SU-DHL-6 (cell line): ENCODE results near the gene ABCC4.

Experiments used
- H2AFZ ChIP-seq: fragments of 200-600 bp; sonication (generic); 2 replicates; pipeline ENCODE4 v1.6.1; 2014; ENCODE audit warnings: low read depth, mild to moderate bottlenecking, moderate library complexity, mixed read lengths, antibody characterized with exemption, low read length; ENCODE audit not compliant: severe bottlenecking
- H3F3A ChIP-seq: fragments of 200-600 bp; shearing (Covaris generic); 2 replicates; pipeline ENCODE4 v1.6.0; 2016; ENCODE audit warnings: antibody characterized with exemption, mild to moderate bottlenecking; ENCODE audit not compliant: insufficient read depth
- H3K27ac ChIP-seq: fragments of 200-600 bp; sonication (generic); 2 replicates; pipeline ENCODE4 v1.5.1; 2016; ENCODE audit warnings: low read depth, mild to moderate bottlenecking, low read length, moderate library complexity, mixed read lengths
- H3K27me3 ChIP-seq: fragments of 200-600 bp; sonication (generic), shearing (Covaris generic); 2 replicates; pipeline ENCODE4 v1.6.0; 2014; ENCODE audit warnings: mild to moderate bottlenecking, low read length
- H3K36me3 ChIP-seq: fragments of 200-600 bp; sonication (generic); 2 replicates; pipeline ENCODE4 v1.6.1; 2014; ENCODE audit warnings: mild to moderate bottlenecking, low read length, mixed read lengths
- H3K4me2 ChIP-seq: fragments of 300-600, 200-600 bp; shearing (Covaris generic), sonication (generic); 2 replicates; pipeline ENCODE4 v1.6.0; 2014; ENCODE audit warnings: low read length, low read depth, mild to moderate bottlenecking; ENCODE audit not compliant: poor library complexity, severe bottlenecking
- H3K4me3 ChIP-seq: fragments of 200-600 bp; sonication (generic); 2 replicates; pipeline ENCODE4 v1.5.1; 2014; ENCODE audit warnings: antibody characterized with exemption, low read length, mild to moderate bottlenecking, mixed read lengths; ENCODE audit not compliant: insufficient read depth, poor library complexity, severe bottlenecking
- H3K79me2 ChIP-seq: fragments of 200-600 bp; sonication (generic); 2 replicates; pipeline ENCODE4 v1.6.1; 2014; ENCODE audit warnings: mild to moderate bottlenecking, low read length, moderate library complexity; ENCODE audit not compliant: insufficient read depth
- H3K9ac ChIP-seq: fragments of 200-600 bp; sonication (generic); 2 replicates; pipeline ENCODE4 v1.7.0; 2014; ENCODE audit warnings: mild to moderate bottlenecking, low read length
- H3K9me2 ChIP-seq: fragments of 200-600 bp; sonication (generic); replicated peaks from 2 replicates; pipeline ENCODE4 v1.6.1; 2014; ENCODE audit warnings: low read length; ENCODE audit not compliant: insufficient read depth
- H3K9me3 ChIP-seq: fragments of 200-600 bp; sonication (generic); 2 replicates; pipeline ENCODE4 v1.6.1; 2014; ENCODE audit warnings: low read length, mixed read lengths; ENCODE audit not compliant: insufficient read depth
- H4K20me1 ChIP-seq: fragments of 200-600 bp; sonication (generic); 2 replicates; pipeline ENCODE4 v1.6.1; 2014; ENCODE audit warnings: low read depth, mild to moderate bottlenecking, antibody characterized with exemption, low read length, moderate library complexity, mixed read lengths
- CTCF ChIP-seq: fragments of 200-600 bp; sonication (generic); IDR thresholded peaks from one replicate; pipeline ENCODE4 v1.5.1; 2017; ENCODE audit warnings: antibody characterized with exemption, mild to moderate bottlenecking, low read length, moderate library complexity; ENCODE audit not compliant: insufficient read depth, poor library complexity, severe bottlenecking
- EZH2phosphoT487 ChIP-seq: fragments of 200-600 bp; sonication (generic), shearing (Covaris generic); conservative IDR thresholded peaks from 2 replicates; pipeline ENCODE4 v1.6.1; 2018; ENCODE audit warnings: mild to moderate bottlenecking, antibody characterized with exemption, low read length, moderate library complexity, mixed read lengths

ABCC4 gene

DNA sequence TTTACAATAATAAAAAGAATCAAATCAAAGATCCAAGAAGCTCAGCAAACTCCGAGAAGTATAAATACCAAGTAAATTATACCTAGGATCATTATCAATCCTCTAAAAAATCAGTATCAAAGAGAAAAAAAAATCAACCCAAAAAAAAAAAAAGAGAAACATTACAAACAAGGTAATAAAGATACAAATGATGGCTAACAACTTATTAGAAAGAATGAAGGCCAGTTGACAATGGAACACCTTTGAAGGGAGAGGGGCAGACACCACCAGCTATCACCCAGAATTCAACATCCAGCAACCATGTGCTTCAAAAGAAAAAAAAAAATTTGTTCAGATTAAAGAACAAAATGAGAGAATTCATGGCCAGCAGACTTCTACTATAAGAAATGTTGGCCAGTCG is 77.2 kb downstream of the ABCC4 start:
- Histone ChIP-seq H3K79me2 (no peaks in the 10 kb centered on the region), H3K9me3 (no peaks in the 10 kb centered on the region), H2AFZ (no peak overlapping the region), H3K9ac (no peak overlapping the region), H3K27ac (no peak overlapping the region), H3K27me3 (no peaks in the 10 kb centered on the region), H3K4me3 (no peak overlapping the region), H3K4me2 (no peak overlapping the region), H3K36me3 (no peaks in the 10 kb centered on the region), H3K9me2 (no peaks in the 10 kb centered on the region), H4K20me1 (no peaks in the 10 kb centered on the region), H3F3A (no peaks in the 10 kb centered on the region)
- TF ChIP-seq CTCF = no peak

GRCh38 chr13:95222733-95223018 is 78.6 kb downstream of the ABCC4 start:
- no peaks in the 10 kb centered on the region for H4K20me1 ChIP-seq
- no peaks in the 10 kb centered on the region for H3F3A ChIP-seq
- no peaks in the 10 kb centered on the region for H3K79me2 ChIP-seq
- H3K27me3 ChIP-seq = no peaks in the 10 kb centered on the region
- H3K36me3 ChIP-seq = no peaks in the 10 kb centered on the region
- TF ChIP-seq EZH2phosphoT487 = no peak
- no peak for TF ChIP-seq CTCF
- no peak overlapping the region for H3K4me3 ChIP-seq
- H2AFZ ChIP-seq = no peak overlapping the region
- H3K9ac ChIP-seq = no peak overlapping the region
- no peak overlapping the region for H3K27ac ChIP-seq
- no peaks in the 10 kb centered on the region for H3K9me3 ChIP-seq
- H3K4me2 ChIP-seq = no peak overlapping the region
- no peaks in the 10 kb centered on the region for H3K9me2 ChIP-seq

- Histone ChIP-seq H3K27ac (no peak overlapping the region), H3K79me2 (no peaks in the 10 kb centered on the region), H3K36me3 (no peaks in the 10 kb centered on the region), H3K4me2 (no peak overlapping the region), H3K4me3 (no peak overlapping the region), H3K9me3 (no peaks in the 10 kb centered on the region), H2AFZ (no peak overlapping the region), H3K27me3 (no peaks in the 10 kb centered on the region), H3F3A (no peaks in the 10 kb centered on the region), H3K9me2 (no peaks in the 10 kb centered on the region), H4K20me1 (no peaks in the 10 kb centered on the region), H3K9ac (no peak overlapping the region)
- TF ChIP-seq CTCF (no peak), EZH2phosphoT487 (no peak)
Measured at GRCh38 chr13:95221971-95222732, 79.1 kb downstream of the ABCC4 start.

- no peak overlapping the region for H2AFZ ChIP-seq
- H3K4me3 ChIP-seq = no peak overlapping the region
- H4K20me1 ChIP-seq = no peaks in the 10 kb centered on the region
- no peaks in the 10 kb centered on the region for H3K9me2 ChIP-seq
- TF ChIP-seq EZH2phosphoT487 (no peak), CTCF (no peak)
- no peaks in the 10 kb centered on the region for H3K27me3 ChIP-seq
- no peaks in the 10 kb centered on the region for H3K79me2 ChIP-seq
- no peaks in the 10 kb centered on the region for H3K36me3 ChIP-seq
- no peak overlapping the region for H3K27ac ChIP-seq
- H3F3A ChIP-seq = no peaks in the 10 kb centered on the region
- no peak overlapping the region for H3K9ac ChIP-seq
- H3K4me2 ChIP-seq = no peak overlapping the region
- H3K9me3 ChIP-seq = no peaks in the 10 kb centered on the region
Measured at GRCh38 chr13:95220611-95221010, 80.6 kb downstream of the ABCC4 start.
